HUES64 (cell line): Measurements from ENCODE around the gene NRBP1. TPM values are rescaled to one million over a fixed set of nuclear protein-coding genes. Genes with fewer than 3 reads are reported as not detected.

Source experiments
- H3K27ac ChIP-seq: 2 replicates; pipeline ENCODE4 v1.7.0; 2013; ENCODE audit warnings: low read depth, low read length, inconsistent platforms
- H3K27me3 ChIP-seq: 2 replicates; pipeline ENCODE4 v1.6.1; 2013; ENCODE audit warnings: mild to moderate bottlenecking, low read length; ENCODE audit not compliant: insufficient read depth
- H3K36me3 ChIP-seq: 2 replicates; pipeline ENCODE4 v1.6.1; 2013; ENCODE audit warnings: mild to moderate bottlenecking, low read length; ENCODE audit not compliant: insufficient read depth
- H3K4me1 ChIP-seq: 2 replicates; pipeline ENCODE4 v1.6.1; 2013; ENCODE audit warnings: mild to moderate bottlenecking, low read length, moderate library complexity; ENCODE audit not compliant: insufficient read depth
- H3K4me3 ChIP-seq: 2 replicates; pipeline ENCODE4 v1.5.1; 2013; ENCODE audit warnings: mild to moderate bottlenecking, low read length, moderate library complexity
- H3K9ac ChIP-seq: 2 replicates; pipeline ENCODE4 v1.6.1; 2013; ENCODE audit warnings: mild to moderate bottlenecking, low read depth, low read length
- H3K9me3 ChIP-seq: 2 replicates; pipeline ENCODE4 v1.6.1; 2013; ENCODE audit warnings: low read depth, low read length; ENCODE audit not compliant: insufficient read depth
- WGBS: fragments of 150-250, 120-280 bp; methylation state at CpG from one replicate; pipeline ENCODE4 v1.1.7; 2013; ENCODE audit warnings: missing lambda C conversion rate; 5-methylcytosine and 5-hydroxymethylcytosine counted together
- polyA plus RNA-seq, 2 experiments: library from polyadenylated mRNA; stranded (reverse); fragments of 50-300 nt; gene quantifications; one replicate each; pipeline ENCODE4 v1.2.3, GENCODE V29; 2013

NRBP1 gene
- 93.6 TPM for polyA plus RNA-seq (2013, experiment 1 of 2)
- 98.5 TPM for polyA plus RNA-seq (2013, experiment 2 of 2)

DNA sequence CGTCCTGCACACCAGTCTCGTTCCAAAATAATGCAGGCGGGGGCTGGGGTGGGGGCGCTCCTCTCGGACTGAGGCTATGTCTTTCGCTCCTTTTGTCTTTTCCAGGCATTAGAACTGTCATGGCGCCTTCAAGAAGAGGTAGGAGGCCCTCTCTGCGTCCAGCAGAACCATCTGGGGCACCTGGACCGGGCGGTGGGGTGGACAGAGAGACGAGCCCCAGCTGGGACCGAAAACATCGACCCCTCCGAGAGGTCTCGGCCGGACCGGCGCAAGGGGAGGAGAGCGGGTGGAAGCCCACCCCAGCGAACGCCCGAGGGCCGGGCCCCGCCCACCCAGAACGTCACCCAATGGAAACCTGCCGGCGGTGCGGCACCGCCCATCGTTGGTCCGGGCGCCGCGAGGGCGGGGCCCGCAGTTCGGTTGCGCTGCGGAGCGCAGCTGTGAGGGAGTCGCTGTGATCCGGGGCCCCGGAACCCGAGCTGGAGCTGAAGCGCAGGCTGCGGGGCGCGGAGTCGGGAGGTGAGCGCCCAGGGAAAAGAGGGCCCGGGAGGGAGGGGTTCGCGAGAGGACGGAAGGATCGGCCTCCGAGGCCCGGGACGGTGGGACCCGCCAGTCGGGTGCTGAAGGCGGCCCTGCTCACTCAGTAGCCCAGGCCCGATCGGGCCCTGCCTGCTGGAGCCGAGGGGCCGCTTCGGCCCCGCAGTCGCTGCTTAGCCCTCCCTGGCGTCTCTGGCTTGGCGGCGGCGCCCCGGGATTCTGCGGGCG, at the start of gene NRBP1:
TSS of gene NRBP1 (plus strand) at position 419 of the 765 bp plus-strand sequence. CDS start 4,643 bp downstream, outside the sequence.
- no peaks in the 10 kb centered on the region for H3K9me3 ChIP-seq
- no peaks in the 10 kb centered on the region for H3K27me3 ChIP-seq
- peaks cover 7% of the 10 kb centered on the region for H3K36me3 ChIP-seq
- H3K4me3 ChIP-seq = peak within 1 kb of the TSS; percentile 100
- H3K4me1 ChIP-seq = peaks cover 8% of the 10 kb centered on the region; the same call in 1 of the 2 replicates
- peak within 1 kb of the TSS; percentile 96 for H3K9ac ChIP-seq
- H3K27ac ChIP-seq = peak within 1 kb of the TSS; percentile 97
- WGBS = under 1% methylated on average over 75 of the region's 75 CpGs

DNA sequence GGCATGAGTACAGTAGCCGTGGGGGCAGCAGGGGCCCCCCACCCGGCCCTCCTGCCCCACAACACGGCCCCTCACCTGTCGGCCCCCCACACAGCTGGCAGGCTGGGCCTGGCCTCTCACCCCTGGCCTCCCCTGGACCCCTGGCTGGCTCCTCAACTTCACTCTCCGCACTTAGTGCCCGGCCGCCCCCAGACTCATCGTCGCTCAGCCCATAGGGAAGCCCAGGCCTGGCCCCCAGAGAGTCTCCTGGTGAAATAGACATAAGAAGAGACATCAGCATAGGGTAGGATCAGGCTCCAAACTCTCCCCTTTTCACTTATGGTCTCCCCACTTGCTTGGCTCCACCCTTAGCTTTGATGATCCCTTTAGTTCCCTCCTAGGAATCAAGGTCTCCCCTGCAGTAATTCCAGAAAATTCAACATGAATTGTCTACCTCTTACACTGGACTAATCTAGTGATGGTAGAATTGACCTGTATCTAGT, 49.6 kb upstream of the NRBP1 start:
- Histone ChIP-seq H3K4me3 (peak overlapping the region; percentile 90), H3K27me3 (no peaks in the 10 kb centered on the region), H3K9ac (peak overlapping the region; percentile 90; the same call in 1 of the 2 replicates), H3K9me3 (no peaks in the 10 kb centered on the region), H3K27ac (no peak overlapping the region), H3K36me3 (peaks cover 81% of the 10 kb centered on the region), H3K4me1 (peaks cover 10% of the 10 kb centered on the region; the same call in 1 of the 2 replicates)
- 93% methylated on average over 9 of the region's 9 CpGs for WGBS

DNA sequence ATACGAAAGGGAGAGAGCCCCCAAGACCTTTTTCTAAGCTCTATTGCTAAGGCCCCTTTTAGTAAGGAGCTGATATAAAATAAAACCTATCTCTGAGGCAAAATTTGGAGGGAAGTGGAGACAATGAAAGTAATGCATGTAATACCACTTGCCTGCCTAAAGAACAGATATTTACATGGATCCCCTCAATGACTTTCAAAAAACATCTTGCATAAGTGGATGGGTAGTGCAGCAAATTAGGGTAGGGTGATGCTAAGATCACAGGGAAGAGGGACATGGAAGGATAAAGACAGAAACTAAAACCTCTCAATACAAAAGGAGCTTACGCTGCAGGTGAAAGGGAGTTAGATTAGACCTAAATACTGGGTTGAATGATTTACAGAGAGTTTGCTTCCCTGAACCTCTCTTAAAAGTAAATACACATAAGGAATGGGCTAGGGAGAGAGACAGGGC, 49.0 kb upstream of the NRBP1 start:
- Histone ChIP-seq H3K4me1 (peaks cover 10% of the 10 kb centered on the region; the same call in 1 of the 2 replicates), H3K9me3 (no peaks in the 10 kb centered on the region), H3K27ac (peak overlapping the region; percentile 94), H3K27me3 (no peaks in the 10 kb centered on the region), H3K9ac (peak overlapping the region; percentile 90), H3K4me3 (peak overlapping the region; percentile 90), H3K36me3 (peaks cover 81% of the 10 kb centered on the region)
- WGBS = 100% methylated on average over 1 of the region's 2 CpGs

- WGBS = 3% methylated on average over 35 of the region's 35 CpGs
- peaks cover 10% of the 10 kb centered on the region; the same call in 1 of the 2 replicates for H3K4me1 ChIP-seq
- peak overlapping the region; percentile 94 for H3K27ac ChIP-seq
- peaks cover 81% of the 10 kb centered on the region for H3K36me3 ChIP-seq
- peak overlapping the region; percentile 90 for H3K4me3 ChIP-seq
- peak overlapping the region; percentile 90 for H3K9ac ChIP-seq
- H3K9me3 ChIP-seq = no peaks in the 10 kb centered on the region
- no peaks in the 10 kb centered on the region for H3K27me3 ChIP-seq
These were observed 48.4 kb upstream of the NRBP1 start for GRCh38 chr2:27379836-27380625.

DNA sequence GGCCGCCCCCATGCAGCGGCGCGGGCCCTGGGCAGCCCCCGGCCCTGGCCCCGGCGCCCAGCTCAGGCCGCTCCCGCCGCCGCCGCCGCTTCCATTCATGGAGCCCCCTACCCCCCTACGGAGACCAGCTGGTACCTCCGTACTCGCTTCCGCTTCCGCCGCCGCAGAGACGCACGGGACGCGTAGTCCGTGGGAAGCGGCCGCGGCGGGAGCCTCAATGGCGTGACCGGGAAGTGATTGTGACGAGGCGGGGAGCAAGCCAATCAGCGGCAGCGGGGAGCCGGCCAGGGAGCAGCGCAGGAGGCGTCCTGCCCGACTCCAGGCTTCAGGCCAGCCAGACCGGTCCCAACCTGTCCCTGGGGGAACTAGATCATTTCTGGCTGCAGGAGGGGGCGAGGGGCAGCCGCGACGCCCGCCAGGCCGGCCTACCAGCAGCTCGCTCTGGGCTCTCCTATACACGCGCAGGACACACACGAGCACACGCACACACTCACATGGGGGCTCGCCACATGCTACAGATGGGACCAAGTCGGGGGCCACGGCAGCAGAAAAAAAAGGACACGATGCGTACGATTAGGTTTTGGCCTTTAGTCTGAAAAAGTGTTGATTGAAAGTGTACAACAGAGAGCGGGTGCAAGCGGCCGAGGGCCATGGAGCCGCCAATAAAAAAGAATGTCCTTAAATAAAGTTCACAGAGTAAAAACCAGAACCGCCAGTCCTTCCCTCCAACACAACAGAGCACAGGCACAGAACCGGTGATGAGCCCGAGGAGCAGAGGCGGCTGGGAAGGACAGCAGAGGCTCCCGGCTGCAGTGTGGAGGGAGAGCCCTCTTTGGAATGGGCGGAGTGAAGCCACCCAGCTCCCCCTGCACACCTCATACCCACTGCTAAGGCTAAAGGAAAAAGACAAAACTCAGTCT, 47.5 kb upstream of the NRBP1 start, which contains the start of gene ZNF513:
TSS of gene ZNF513 (minus strand) at position 109 of the 920 bp plus-strand sequence. CDS start 208 bp downstream, outside the sequence.
- peak within 1 kb of the TSS; percentile 90 for H3K4me3 ChIP-seq
- peaks cover 81% of the 10 kb centered on the region for H3K36me3 ChIP-seq
- WGBS = 23% methylated on average over 66 of the region's 67 CpGs
- H3K4me1 ChIP-seq = peaks cover 10% of the 10 kb centered on the region; the same call in 1 of the 2 replicates
- H3K27ac ChIP-seq = peak within 1 kb of the TSS; percentile 94
- no peaks in the 10 kb centered on the region for H3K9me3 ChIP-seq
- peak within 1 kb of the TSS; percentile 90 for H3K9ac ChIP-seq
- no peaks in the 10 kb centered on the region for H3K27me3 ChIP-seq

DNA sequence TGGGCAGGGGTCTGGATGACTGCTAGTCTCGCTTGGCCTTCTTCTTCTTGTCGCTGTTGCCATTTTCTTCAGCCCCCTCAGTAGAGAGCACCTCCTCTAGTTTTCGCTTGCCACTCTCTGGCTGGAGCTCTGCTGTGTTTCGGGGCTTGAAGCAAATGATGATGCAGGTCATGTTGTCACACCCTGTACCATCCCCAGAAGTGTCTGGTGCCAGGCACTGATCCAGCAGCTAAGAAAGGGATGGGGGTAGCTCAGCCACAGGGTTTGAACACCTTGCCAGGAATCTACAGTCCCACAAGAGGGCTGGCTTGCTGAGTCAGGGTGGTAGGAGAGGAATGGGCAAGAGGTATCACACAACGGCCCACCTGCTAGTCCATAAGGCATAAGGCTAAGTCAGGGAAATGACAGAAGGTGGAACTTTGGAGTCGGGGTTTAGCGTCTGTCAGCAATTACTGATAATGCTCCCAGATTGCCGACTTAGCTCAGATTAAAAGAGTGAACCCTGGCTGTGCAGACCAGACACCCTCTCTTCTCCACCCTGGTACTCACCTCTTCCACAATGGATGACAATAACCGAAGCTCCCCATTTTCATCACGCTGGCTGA, 46.8 kb upstream of the NRBP1 start:
- peaks cover 10% of the 10 kb centered on the region; the same call in 1 of the 2 replicates for H3K4me1 ChIP-seq
- H3K27me3 ChIP-seq = no peaks in the 10 kb centered on the region
- no peak overlapping the region; the same call in 1 of the 2 replicates for H3K4me3 ChIP-seq
- H3K9ac ChIP-seq = peak overlapping the region; percentile 90
- no peaks in the 10 kb centered on the region for H3K9me3 ChIP-seq
- 95% methylated on average over 10 of the region's 10 CpGs for WGBS
- peaks cover 79% of the 10 kb centered on the region for H3K36me3 ChIP-seq
- H3K27ac ChIP-seq = peak overlapping the region; percentile 94; the same call in 1 of the 2 replicates

DNA sequence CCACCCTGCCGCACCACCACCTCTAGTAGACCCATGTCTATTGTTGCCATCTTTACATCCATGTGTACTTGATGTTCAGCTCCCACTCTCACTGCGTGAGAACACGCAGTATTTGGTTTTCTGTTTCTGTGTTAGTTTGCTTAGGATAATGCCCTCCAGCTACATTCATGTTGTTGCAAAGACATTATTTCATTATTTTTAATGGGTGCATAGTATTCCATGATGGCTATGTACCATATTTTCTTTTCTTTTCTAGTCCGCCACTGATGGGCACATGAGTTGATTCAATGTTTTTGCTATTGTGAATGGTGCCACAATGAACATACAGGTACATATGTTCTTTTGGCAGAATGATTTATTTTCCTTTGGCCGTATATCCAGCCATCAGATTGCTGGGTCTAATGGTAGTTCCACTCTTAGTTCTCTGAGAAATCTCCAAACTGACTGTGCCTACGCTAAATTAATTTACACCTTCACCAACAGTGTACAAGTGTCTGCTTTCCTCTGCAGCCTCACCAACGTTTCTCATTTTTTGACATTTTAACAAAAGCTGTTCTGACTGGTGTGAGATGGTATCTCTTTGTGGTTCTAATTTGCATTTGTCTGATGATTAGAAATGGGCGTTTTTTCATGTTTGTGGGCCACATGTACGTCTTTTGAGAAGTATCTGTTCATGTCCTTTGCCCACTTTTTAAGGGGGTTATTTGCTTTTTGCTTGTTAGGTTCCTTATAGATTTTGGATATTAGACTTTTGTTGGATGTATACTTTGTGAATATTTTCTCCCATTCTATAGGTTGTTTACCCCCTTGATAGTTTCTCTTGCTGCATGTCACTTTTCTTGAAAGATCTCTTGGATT, 37.4 kb upstream of the NRBP1 start:
- Histone ChIP-seq H3K9ac (no peak overlapping the region), H3K27ac (no peak overlapping the region), H3K27me3 (no peaks in the 10 kb centered on the region), H3K4me1 (no peaks in the 10 kb centered on the region), H3K4me3 (no peak overlapping the region), H3K36me3 (peaks cover 25% of the 10 kb centered on the region), H3K9me3 (no peaks in the 10 kb centered on the region)
- 96% methylated on average over 9 of the region's 9 CpGs for WGBS

DNA sequence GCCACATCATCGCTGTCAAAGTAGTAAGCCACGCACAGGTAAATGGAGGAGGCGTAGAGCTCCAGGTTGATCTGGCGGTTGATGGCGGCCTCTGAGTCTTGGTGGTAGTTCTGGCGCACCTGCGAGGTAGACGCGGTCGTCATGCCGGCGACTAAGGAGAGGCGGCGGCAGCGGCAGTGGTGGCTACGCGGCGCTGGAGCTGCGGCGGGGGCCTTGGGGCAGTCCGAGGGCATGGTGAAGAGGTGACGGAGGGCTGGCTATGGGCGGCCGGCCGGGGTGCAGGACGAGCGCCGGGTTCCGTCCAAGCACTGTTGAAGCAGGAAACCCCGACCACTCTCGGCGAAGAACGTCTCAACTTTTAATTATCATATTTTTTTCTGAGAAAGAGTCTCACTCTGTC, 35.2 kb upstream of the NRBP1 start:
- H3K27ac ChIP-seq = no peak overlapping the region
- no peaks in the 10 kb centered on the region for H3K9me3 ChIP-seq
- no peaks in the 10 kb centered on the region for H3K4me1 ChIP-seq
- no peak overlapping the region for H3K9ac ChIP-seq
- peaks cover 15% of the 10 kb centered on the region; the same call in 1 of the 2 replicates for H3K36me3 ChIP-seq
- H3K27me3 ChIP-seq = no peaks in the 10 kb centered on the region
- H3K4me3 ChIP-seq = no peak overlapping the region
- WGBS = 97% methylated on average over 33 of the region's 33 CpGs

DNA sequence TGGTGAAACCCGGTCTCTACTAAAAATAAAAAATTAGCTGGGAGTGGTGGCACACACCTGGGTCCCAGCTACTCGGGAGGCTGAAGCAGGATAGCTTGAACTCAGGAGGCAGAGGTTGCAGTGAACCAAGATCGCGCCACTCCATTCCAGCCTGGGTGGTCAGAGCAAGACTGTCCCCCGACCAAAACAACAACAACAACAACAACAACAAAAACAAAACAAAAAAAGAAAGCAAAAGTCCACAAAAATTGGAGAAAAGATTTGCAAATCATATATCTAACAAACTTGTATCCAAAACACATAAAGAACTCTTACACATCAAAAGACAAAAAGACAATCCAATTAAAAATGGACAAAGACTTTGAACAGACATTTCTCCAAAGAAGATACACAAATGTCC, 29.5 kb upstream of the NRBP1 start:
- Histone ChIP-seq H3K36me3 (peaks cover 19% of the 10 kb centered on the region; the same call in 1 of the 2 replicates), H3K27ac (no peak overlapping the region), H3K9ac (no peak overlapping the region), H3K9me3 (no peaks in the 10 kb centered on the region), H3K4me1 (no peaks in the 10 kb centered on the region), H3K27me3 (no peaks in the 10 kb centered on the region), H3K4me3 (no peak overlapping the region)
- WGBS = 97% methylated on average over 5 of the region's 5 CpGs
